Heart left ventricle (tissue), 13 donors: ENCODE data around the gene ABLIM1.

Experiments
- CTCF ChIP-seq, 12 donors: fragments of 200-600 bp; sonication (generic) in 4 of 12; IDR thresholded peaks; one replicate each; pipeline versions ENCODE4 v1.5.0 to v1.8.0; 2018 to 2022; ENCODE audit warnings: antibody characterized with exemption in 12 of 12, mild to moderate bottlenecking in 5 of 12
- POLR2A ChIP-seq, 2 donors: fragments of 450-650 bp; IDR thresholded peaks; one replicate each; pipeline ENCODE4 v1.6.1; 2017; ENCODE audit warnings: antibody characterized with exemption in 2 of 2, mild to moderate bottlenecking in 2 of 2, moderate library complexity in 2 of 2
- donor health status: ischemic (EF 13 %, LVEDD 7.1; RV severe dilation, severe dysfunction).
- donor health status: DM: no; HTN: yes; CAD: no.
- donor health status: DM: no; HTN: no; CAD: no.
- donor health status: ischemic (EF 25% LVEDD 6.9; RV normal size, moderate dysfunction).
- donor health status: ischemic (EF 25% LVEDD 5.7; RV mildly dilated, moderate dysfunction).
- donor health status: ischemic (EF 35%, LVEDD 5.7; RV mildly dilated, moderate dysfunction).
- donor health status: nonischemic (EF 11% LVEDD 7.7; RV severe dilation, severe dysfunction).
- donor health status: DM: yes; HTN: yes; CAD: no.
- donor health status: PGD.
- donor health status: ischemic (EF 29% LVEDD 5.4; RV normal size, mild dysfunction).
- donor health status: nonischemic (EF 23%, LVEDD 6.1; RV moderate dilation, normal function).

DNA sequence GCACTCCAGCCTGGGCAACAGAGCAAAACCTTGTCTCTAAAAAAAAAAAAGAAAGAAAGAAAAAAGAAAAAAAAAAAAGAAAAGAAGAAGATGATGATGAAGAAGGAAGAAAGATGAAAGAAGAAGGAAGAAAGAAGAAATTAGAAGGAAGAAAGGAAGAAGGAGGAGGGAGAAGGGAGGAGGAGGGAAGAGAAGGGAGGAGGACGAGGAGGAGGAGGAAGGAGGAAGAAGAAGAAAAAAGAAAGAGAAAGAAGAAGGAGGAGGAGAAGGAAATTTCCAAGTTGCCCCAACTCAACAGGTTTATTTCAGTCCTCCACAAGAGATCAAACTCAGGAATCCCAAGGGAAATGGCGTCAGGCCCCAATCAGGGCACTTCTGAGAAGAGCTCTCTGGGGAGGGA lies 115.7 kb downstream of the ABLIM1 start:
- TF ChIP-seq CTCF (IDR thresholded peaks at IDR 0.05) (no peak), POLR2A (IDR thresholded peaks at IDR 0.05) (no peak)
